SU-DHL-6 (cell line): ENCODE results near the gene CLDN9.

Experiments
- H2AFZ ChIP-seq: fragments of 200-600 bp; sonication (generic); 2 replicates; pipeline ENCODE4 v1.6.1; 2014; ENCODE audit warnings: low read depth, mild to moderate bottlenecking, moderate library complexity, mixed read lengths, antibody characterized with exemption, low read length; ENCODE audit not compliant: severe bottlenecking
- H3F3A ChIP-seq: fragments of 200-600 bp; shearing (Covaris generic); 2 replicates; pipeline ENCODE4 v1.6.0; 2016; ENCODE audit warnings: antibody characterized with exemption, mild to moderate bottlenecking; ENCODE audit not compliant: insufficient read depth
- H3K27ac ChIP-seq: fragments of 200-600 bp; sonication (generic); 2 replicates; pipeline ENCODE4 v1.5.1; 2016; ENCODE audit warnings: low read depth, mild to moderate bottlenecking, low read length, moderate library complexity, mixed read lengths
- H3K27me3 ChIP-seq: fragments of 200-600 bp; sonication (generic), shearing (Covaris generic); 2 replicates; pipeline ENCODE4 v1.6.0; 2014; ENCODE audit warnings: mild to moderate bottlenecking, low read length
- H3K36me3 ChIP-seq: fragments of 200-600 bp; sonication (generic); 2 replicates; pipeline ENCODE4 v1.6.1; 2014; ENCODE audit warnings: mild to moderate bottlenecking, low read length, mixed read lengths
- H3K4me2 ChIP-seq: fragments of 300-600, 200-600 bp; shearing (Covaris generic), sonication (generic); 2 replicates; pipeline ENCODE4 v1.6.0; 2014; ENCODE audit warnings: low read length, low read depth, mild to moderate bottlenecking; ENCODE audit not compliant: poor library complexity, severe bottlenecking
- H3K4me3 ChIP-seq: fragments of 200-600 bp; sonication (generic); 2 replicates; pipeline ENCODE4 v1.5.1; 2014; ENCODE audit warnings: antibody characterized with exemption, low read length, mild to moderate bottlenecking, mixed read lengths; ENCODE audit not compliant: insufficient read depth, poor library complexity, severe bottlenecking
- H3K79me2 ChIP-seq: fragments of 200-600 bp; sonication (generic); 2 replicates; pipeline ENCODE4 v1.6.1; 2014; ENCODE audit warnings: mild to moderate bottlenecking, low read length, moderate library complexity; ENCODE audit not compliant: insufficient read depth
- H3K9ac ChIP-seq: fragments of 200-600 bp; sonication (generic); 2 replicates; pipeline ENCODE4 v1.7.0; 2014; ENCODE audit warnings: mild to moderate bottlenecking, low read length
- H3K9me2 ChIP-seq: fragments of 200-600 bp; sonication (generic); replicated peaks from 2 replicates; pipeline ENCODE4 v1.6.1; 2014; ENCODE audit warnings: low read length; ENCODE audit not compliant: insufficient read depth
- H3K9me3 ChIP-seq: fragments of 200-600 bp; sonication (generic); 2 replicates; pipeline ENCODE4 v1.6.1; 2014; ENCODE audit warnings: low read length, mixed read lengths; ENCODE audit not compliant: insufficient read depth
- H4K20me1 ChIP-seq: fragments of 200-600 bp; sonication (generic); 2 replicates; pipeline ENCODE4 v1.6.1; 2014; ENCODE audit warnings: low read depth, mild to moderate bottlenecking, antibody characterized with exemption, low read length, moderate library complexity, mixed read lengths
- CTCF ChIP-seq: fragments of 200-600 bp; sonication (generic); IDR thresholded peaks from one replicate; pipeline ENCODE4 v1.5.1; 2017; ENCODE audit warnings: antibody characterized with exemption, mild to moderate bottlenecking, low read length, moderate library complexity; ENCODE audit not compliant: insufficient read depth, poor library complexity, severe bottlenecking
- EZH2phosphoT487 ChIP-seq: fragments of 200-600 bp; sonication (generic), shearing (Covaris generic); conservative IDR thresholded peaks from 2 replicates; pipeline ENCODE4 v1.6.1; 2018; ENCODE audit warnings: mild to moderate bottlenecking, antibody characterized with exemption, low read length, moderate library complexity, mixed read lengths

CLDN9 gene

GRCh38 chr16:2969545-2970521 is 42.9 kb upstream of the CLDN9 start:
- peak; percentile 52 for TF ChIP-seq CTCF
- TF ChIP-seq EZH2phosphoT487 = no peak
- Histone ChIP-seq H3K27ac (peak overlapping the region; percentile 93), H3K27me3 (no peaks in the 10 kb centered on the region), H3K9me2 (no peaks in the 10 kb centered on the region), H3K4me3 (peak overlapping the region; percentile 98), H3K9me3 (no peaks in the 10 kb centered on the region), H2AFZ (no peak overlapping the region), H3K36me3 (no peaks in the 10 kb centered on the region), H3K4me2 (peak overlapping the region; percentile 71), H3K79me2 (peaks cover 22% of the 10 kb centered on the region), H3K9ac (peak overlapping the region; percentile 98), H3F3A (peaks cover 51% of the 10 kb centered on the region), H4K20me1 (peaks cover 4% of the 10 kb centered on the region; the same call in 1 of the 2 replicates)

GRCh38 chr16:2970563-2970962 is 42.2 kb upstream of the CLDN9 start:
- Histone ChIP-seq H3K27me3 (no peaks in the 10 kb centered on the region), H3K9me2 (no peaks in the 10 kb centered on the region), H2AFZ (no peak overlapping the region), H3K4me2 (peak overlapping the region; percentile 71), H3F3A (peaks cover 47% of the 10 kb centered on the region), H3K9me3 (no peaks in the 10 kb centered on the region), H3K4me3 (peak overlapping the region; percentile 98), H3K9ac (peak overlapping the region; percentile 98), H3K36me3 (no peaks in the 10 kb centered on the region), H3K27ac (peak overlapping the region; percentile 93), H4K20me1 (peaks cover 4% of the 10 kb centered on the region; the same call in 1 of the 2 replicates), H3K79me2 (peaks cover 22% of the 10 kb centered on the region)
- TF ChIP-seq EZH2phosphoT487 = no peak
- TF ChIP-seq CTCF = no peak

GRCh38 chr16:2971134-2971984 is 41.4 kb upstream of the CLDN9 start:
- Histone ChIP-seq H4K20me1 (peaks cover 4% of the 10 kb centered on the region; the same call in 1 of the 2 replicates), H3K4me3 (peak overlapping the region; percentile 98)

More at GRCh38 chr16:2971134-2971984, 41.4 kb upstream of the CLDN9 start:
- Histone ChIP-seq H3K9me3 (no peaks in the 10 kb centered on the region), H3F3A (peaks cover 46% of the 10 kb centered on the region), H3K79me2 (peaks cover 22% of the 10 kb centered on the region), H3K36me3 (no peaks in the 10 kb centered on the region), H3K27me3 (no peaks in the 10 kb centered on the region), H2AFZ (no peak overlapping the region), H3K9me2 (no peaks in the 10 kb centered on the region), H3K9ac (peak overlapping the region; percentile 98), H3K27ac (peak overlapping the region; percentile 93), H3K4me2 (peak overlapping the region; percentile 71)
- TF ChIP-seq EZH2phosphoT487 = no peak
- TF ChIP-seq CTCF = no peak
